ENCODE measurements around the gene TAGLN2. TPM values are rescaled to one million over a fixed set of nuclear protein-coding genes. Genes with fewer than 3 reads are reported as not detected.

Gene TAGLN2
- total and polyA plus RNA-seq, 9 of the 15 experiments (the other 6 are each of a cell fraction or from before 2014, with no cell fraction given): 192 to 683 (median 455) TPM

DNA sequence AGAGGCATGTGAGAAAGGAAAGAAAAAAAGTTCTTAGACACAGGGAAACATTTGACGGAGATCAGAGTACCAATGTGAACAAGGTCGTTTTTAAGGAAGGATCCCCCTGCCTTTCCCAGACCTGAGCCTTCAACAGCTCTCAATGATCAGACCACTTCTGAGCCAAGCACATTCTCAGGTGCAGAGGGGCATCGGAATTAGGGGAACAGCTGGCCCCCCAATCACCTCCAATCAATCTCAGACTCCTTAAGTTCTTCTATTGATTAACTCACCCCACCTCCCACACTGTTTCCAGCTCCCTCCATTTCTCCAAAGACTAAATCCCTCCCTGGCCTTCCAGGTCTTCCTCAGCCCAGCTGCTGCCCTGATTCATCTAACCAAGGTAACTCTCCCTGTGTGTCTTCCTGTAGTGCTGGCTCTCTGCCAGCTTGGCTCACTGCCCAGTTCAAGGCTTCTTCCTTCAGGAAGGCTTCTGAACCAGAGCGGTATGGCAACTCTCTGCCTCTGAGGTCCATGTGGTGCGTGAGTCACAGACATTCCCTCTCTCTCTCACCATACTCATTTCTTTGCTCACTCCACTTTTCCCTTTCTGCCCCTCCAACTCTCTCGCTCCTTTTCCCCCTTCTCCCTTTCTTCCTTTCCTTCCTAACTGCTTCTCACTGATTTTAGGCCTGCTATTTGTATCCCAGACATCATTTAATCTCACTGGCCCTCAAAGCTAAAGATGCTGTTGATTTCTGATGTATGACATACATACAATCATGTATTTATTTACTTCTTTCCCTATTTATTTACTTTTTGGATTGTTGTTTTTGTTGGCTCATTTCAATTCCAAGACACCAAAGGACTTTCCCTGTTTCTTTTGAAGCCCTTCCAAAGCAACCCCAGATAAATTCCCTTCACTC lies 43.4 kb downstream of the TAGLN2 start (continued):
- TF ChIP-seq, protein P1, sequence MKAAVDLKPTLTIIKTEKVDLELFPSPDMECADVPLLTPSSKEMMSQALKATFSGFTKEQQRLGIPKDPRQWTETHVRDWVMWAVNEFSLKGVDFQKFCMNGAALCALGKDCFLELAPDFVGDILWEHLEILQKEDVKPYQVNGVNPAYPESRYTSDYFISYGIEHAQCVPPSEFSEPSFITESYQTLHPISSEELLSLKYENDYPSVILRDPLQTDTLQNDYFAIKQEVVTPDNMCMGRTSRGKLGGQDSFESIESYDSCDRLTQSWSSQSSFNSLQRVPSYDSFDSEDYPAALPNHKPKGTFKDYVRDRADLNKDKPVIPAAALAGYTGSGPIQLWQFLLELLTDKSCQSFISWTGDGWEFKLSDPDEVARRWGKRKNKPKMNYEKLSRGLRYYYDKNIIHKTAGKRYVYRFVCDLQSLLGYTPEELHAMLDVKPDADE (conservative IDR thresholded peaks at IDR 0.05; ENCODE audit: control insufficient read depth, low read depth, low read length): no peak
- TF ChIP-seq MYC (IDR thresholded peaks at IDR 0.05; ENCODE audit: low read depth, low read length): peak; percentile 52; the same call in 1 of the 2 replicates
- TF ChIP-seq MYC (CRISPR knock-in tag; IDR thresholded peaks at IDR 0.05; ENCODE audit: borderline replicate concordance, low read depth): no peak
- TF ChIP-seq, protein P2, sequence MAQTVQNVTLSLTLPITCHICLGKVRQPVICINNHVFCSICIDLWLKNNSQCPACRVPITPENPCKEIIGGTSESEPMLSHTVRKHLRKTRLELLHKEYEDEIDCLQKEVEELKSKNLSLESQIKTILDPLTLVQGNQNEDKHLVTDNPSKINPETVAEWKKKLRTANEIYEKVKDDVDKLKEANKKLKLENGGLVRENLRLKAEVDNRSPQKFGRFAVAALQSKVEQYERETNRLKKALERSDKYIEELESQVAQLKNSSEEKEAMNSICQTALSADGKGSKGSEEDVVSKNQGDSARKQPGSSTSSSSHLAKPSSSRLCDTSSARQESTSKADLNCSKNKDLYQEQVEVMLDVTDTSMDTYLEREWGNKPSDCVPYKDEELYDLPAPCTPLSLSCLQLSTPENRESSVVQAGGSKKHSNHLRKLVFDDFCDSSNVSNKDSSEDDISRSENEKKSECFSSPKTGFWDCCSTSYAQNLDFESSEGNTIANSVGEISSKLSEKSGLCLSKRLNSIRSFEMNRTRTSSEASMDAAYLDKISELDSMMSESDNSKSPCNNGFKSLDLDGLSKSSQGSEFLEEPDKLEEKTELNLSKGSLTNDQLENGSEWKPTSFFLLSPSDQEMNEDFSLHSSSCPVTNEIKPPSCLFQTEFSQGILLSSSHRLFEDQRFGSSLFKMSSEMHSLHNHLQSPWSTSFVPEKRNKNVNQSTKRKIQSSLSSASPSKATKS (CRISPR knock-in tag; IDR thresholded peaks at IDR 0.05): no peak
- no peak for TF ChIP-seq SRSF3 (IDR thresholded peaks at IDR 0.05; ENCODE audit: insufficient read depth, low read length)
- no peak for TF ChIP-seq CHD1 (IDR thresholded peaks at IDR 0.05; ENCODE audit: low read length)
- TF ChIP-seq MED1 (CRISPR knock-in tag; IDR thresholded peaks at IDR 0.05; ENCODE audit: borderline replicate concordance): no peak
- TF ChIP-seq ZEB2 (IDR thresholded peaks at IDR 0.05): no peak; the same call in 1 of the 2 replicates
- no peak for TF ChIP-seq KLF13 (tag; IDR thresholded peaks at IDR 0.05; ENCODE audit: borderline replicate concordance, low read depth)
- 0 out of 4 replicates have a peak, but pooled peaks of 1 of the 2 experiments have one; percentile 7 for TF ChIP-seq RCOR1 (IDR thresholded peaks at IDR 0.05; ENCODE audit: borderline replicate concordance in 1 of 2, low read depth in 2 of 2, low read length in 2 of 2)
- no peak for TF ChIP-seq NCOA1 (IDR thresholded peaks at IDR 0.05; ENCODE audit: low read depth)
- no peak for TF ChIP-seq TARDBP (IDR thresholded peaks at IDR 0.05)
- TF ChIP-seq GABPA (tag; conservative IDR thresholded peaks at IDR 0.05; ENCODE audit: low read depth): no peak
- TF ChIP-seq ILK (tag; IDR thresholded peaks at IDR 0.05; ENCODE audit: borderline replicate concordance, low read depth): no peak
- no peak for TF ChIP-seq TGIF2 (CRISPR knock-in tag; IDR thresholded peaks at IDR 0.05)
- TF ChIP-seq ZNF121 (CRISPR knock-in tag; conservative IDR thresholded peaks at IDR 0.05): no peak
- TF ChIP-seq NCOR1 (IDR thresholded peaks at IDR 0.05): no peak
- TF ChIP-seq, protein P3, sequence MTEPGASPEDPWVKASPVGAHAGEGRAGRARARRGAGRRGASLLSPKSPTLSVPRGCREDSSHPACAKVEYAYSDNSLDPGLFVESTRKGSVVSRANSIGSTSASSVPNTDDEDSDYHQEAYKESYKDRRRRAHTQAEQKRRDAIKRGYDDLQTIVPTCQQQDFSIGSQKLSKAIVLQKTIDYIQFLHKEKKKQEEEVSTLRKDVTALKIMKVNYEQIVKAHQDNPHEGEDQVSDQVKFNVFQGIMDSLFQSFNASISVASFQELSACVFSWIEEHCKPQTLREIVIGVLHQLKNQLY (CRISPR knock-in tag; conservative IDR thresholded peaks at IDR 0.05): no peak
- TF ChIP-seq, protein P4, sequence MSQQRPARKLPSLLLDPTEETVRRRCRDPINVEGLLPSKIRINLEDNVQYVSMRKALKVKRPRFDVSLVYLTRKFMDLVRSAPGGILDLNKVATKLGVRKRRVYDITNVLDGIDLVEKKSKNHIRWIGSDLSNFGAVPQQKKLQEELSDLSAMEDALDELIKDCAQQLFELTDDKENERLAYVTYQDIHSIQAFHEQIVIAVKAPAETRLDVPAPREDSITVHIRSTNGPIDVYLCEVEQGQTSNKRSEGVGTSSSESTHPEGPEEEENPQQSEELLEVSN (IDR thresholded peaks at IDR 0.05; ENCODE audit: borderline replicate concordance in 1 of 2, extremely low read depth in 1 of 2, insufficient read depth in 1 of 2, insufficient read length in 1 of 2, low read depth in 1 of 2, low read length in 1 of 2, poor library complexity in 1 of 2, severe bottlenecking in 1 of 2): peak in 1 of 2 experiments; percentile 51
- peak; percentile 95 for TF ChIP-seq SMAD1 (IDR thresholded peaks at IDR 0.05; ENCODE audit: low read depth, low read length, partially characterized antibody)
